ENCODE measurements around the gene ZNF337.

Gene ZNF337

GRCh38 chr20:25695532-25696370 lies 902 bp downstream of the ZNF337 start:
- no peaks in the 10 kb centered on the region for H3K27me3 ChIP-seq (ENCODE audit: insufficient read depth, poor library complexity, severe bottlenecking)
- peak overlapping the region; percentile 96 for H3K4me3 ChIP-seq (replicated peaks; ENCODE audit: insufficient read depth, low read length)
- peak in 1 of 2 experiments; percentile 14 for DNase-seq (ENCODE audit: low read depth in 1 of 2, low spot score in 1 of 2)
- H3K27ac ChIP-seq (replicated peaks): peak overlapping the region; percentile 85
- TF ChIP-seq SPI1 (IDR thresholded peaks at IDR 0.05; ENCODE audit: borderline replicate concordance, low read depth) (no peak), CTCF (IDR thresholded peaks at IDR 0.05; ENCODE audit: insufficient read depth, low read length) (no peak), REST (IDR thresholded peaks at IDR 0.05; ENCODE audit: insufficient replicate concordance, low read depth) (no peak), GABPA (IDR thresholded peaks at IDR 0.05; ENCODE audit: low read depth) (no peak), POLR2AphosphoS5 (IDR thresholded peaks at IDR 0.05; ENCODE audit: low read depth) (no peak)

GRCh38 chr20:25692499-25692898 lies 4.2 kb downstream of the ZNF337 start:
- no peak overlapping the region for H3K27ac ChIP-seq (replicated peaks)

More at GRCh38 chr20:25692499-25692898, 4.2 kb downstream of the ZNF337 start:
- DNase-seq (ENCODE audit: low read depth in 1 of 2, low spot score in 1 of 2): no peak
- TF ChIP-seq SPI1 (IDR thresholded peaks at IDR 0.05; ENCODE audit: borderline replicate concordance, low read depth) (no peak), POLR2AphosphoS5 (IDR thresholded peaks at IDR 0.05; ENCODE audit: low read depth) (no peak), GABPA (IDR thresholded peaks at IDR 0.05; ENCODE audit: low read depth) (no peak), CTCF (IDR thresholded peaks at IDR 0.05; ENCODE audit: insufficient read depth, low read length) (no peak), REST (IDR thresholded peaks at IDR 0.05; ENCODE audit: insufficient replicate concordance, low read depth) (no peak)
- Histone ChIP-seq H3K4me3 (replicated peaks; ENCODE audit: insufficient read depth, low read length) (no peak overlapping the region), H3K27me3 (ENCODE audit: insufficient read depth, poor library complexity, severe bottlenecking) (no peaks in the 10 kb centered on the region)
